A549 treated with AZD9567 at 1 μM for 4 hours (cell line): ENCODE data around the gene DNAH17. TPM values are rescaled to one million over a fixed set of nuclear protein-coding genes. Genes with fewer than 3 reads are reported as not detected.

ENCODE experiments used
- total RNA-seq: library from RNA; stranded (reverse); fragments of 200-300 nt; extraction: Qiagen RNA extraction; gene quantifications from 5 replicates; pipeline ENCODE4 v1.2.3, GENCODE V29; 2022; ENCODE audit not compliant: insufficient read depth

The DNAH17 gene
- 0.85 to 1.7 TPM (median 1.3 TPM) in 5 replicates for total RNA-seq

GRCh38 chr17:78577296-78577695 is at the start of gene DNAH17:
Gene DNAH17, minus strand, starts transcription at chr17:78577396. Its CDS starts 2,339 bp downstream, at chr17:78575057.

GRCh38 chr17:78378225-78379130 is 198.7 kb downstream of the DNAH17 start, which contains the start of gene PGS1:
Gene PGS1, plus strand, starts transcription at chr17:78378649. Its CDS starts 17 bp downstream, at chr17:78378666.

Other genes with a start within 250 kb of the DNAH17 start
- 19.8 to 42.2 TPM (median 35.0 TPM) in 5 replicates for gene SOCS3, start 217.3 kb downstream of the DNAH17 start, total RNA-seq
- gene PGS1, start 198.7 kb downstream of the DNAH17 start, total RNA-seq, result 19.5 to 27.8 TPM (median 24.5 TPM) in 5 replicates
- gene CYTH1, start 204.9 kb upstream of the DNAH17 start, total RNA-seq, result 46.8 to 50.3 TPM (median 48.7 TPM) in 5 replicates